ENCODE data around the gene MUC20. TPM values are rescaled to one million over a fixed set of nuclear protein-coding genes. Genes with fewer than 3 reads are reported as not detected.

The MUC20 gene
- total and polyA plus RNA-seq, 9 donors, result 1.5 to 25.5 (median 11.0) TPM

- H3K27me3 ChIP-seq, result no peaks in the 10 kb centered on the region
- intact Hi-C loops (cut with DNase I), result no loop called here
- no peaks in the 10 kb centered on the region for H3K9me3 ChIP-seq
- 92 to 94% (median 93%) methylated on average over 14 of the region's 14 CpGs for WGBS, 3 donors
- no peaks in the 10 kb centered on the region for H3K4me1 ChIP-seq (ENCODE audit: insufficient read depth)
- no peak for TF ChIP-seq EP300 (IDR thresholded peaks at IDR 0.05)
- TF ChIP-seq CTCF (IDR thresholded peaks at IDR 0.05), result no peak
- no peak overlapping the region for H3K4me3 ChIP-seq
- DNase-seq, result no peak
- H3K36me3 ChIP-seq, result no peaks in the 10 kb centered on the region
- no peak overlapping the region for H3K27ac ChIP-seq
Observed at GRCh38 chr3:195766671-195767070, 45.9 kb downstream of the MUC20 start.

- no peaks in the 10 kb centered on the region for H3K27me3 ChIP-seq
- DNase-seq, result no peak
- 72 to 83% (median 75%) methylated on average over 9 to 10 of the region's 10 CpGs for WGBS, 3 donors
Observed at GRCh38 chr3:195767792-195768191, 47.0 kb downstream of the MUC20 start.

GRCh38 chr3:195768414-195768813 is 47.6 kb downstream of the MUC20 start:
- H3K4me3 ChIP-seq, result no peak overlapping the region

More at GRCh38 chr3:195767792-195768191, 47.0 kb downstream of the MUC20 start:
- Histone ChIP-seq H3K4me3 (no peak overlapping the region), H3K27ac (no peak overlapping the region), H3K4me1 (ENCODE audit: insufficient read depth) (no peaks in the 10 kb centered on the region), H3K9me3 (no peaks in the 10 kb centered on the region), H3K36me3 (no peaks in the 10 kb centered on the region)
- intact Hi-C loops (cut with DNase I), result no loop called here
- no peak for TF ChIP-seq EP300 (IDR thresholded peaks at IDR 0.05)
- no peak for TF ChIP-seq CTCF (IDR thresholded peaks at IDR 0.05)
- no peak for TF ChIP-seq POLR2A (IDR thresholded peaks at IDR 0.05)

GRCh38 chr3:195768831-195769303 is 48.1 kb downstream of the MUC20 start:
- WGBS, 3 donors, result 66 to 80% (median 78%) methylated on average over 17 of the region's 17 CpGs

More at GRCh38 chr3:195768414-195768813, 47.6 kb downstream of the MUC20 start:
- DNase-seq, result no peak
- Histone ChIP-seq H3K27me3 (no peaks in the 10 kb centered on the region), H3K9me3 (no peaks in the 10 kb centered on the region), H3K36me3 (no peaks in the 10 kb centered on the region), H3K27ac (no peak overlapping the region), H3K4me1 (ENCODE audit: insufficient read depth) (no peaks in the 10 kb centered on the region)
- 62 to 72% (median 71%) methylated on average over 6 of the region's 6 CpGs for WGBS, 3 donors
- TF ChIP-seq POLR2A (IDR thresholded peaks at IDR 0.05), result no peak
- no peak for TF ChIP-seq CTCF (IDR thresholded peaks at IDR 0.05)
- no peak for TF ChIP-seq EP300 (IDR thresholded peaks at IDR 0.05)
- intact Hi-C loops (cut with DNase I), result no loop called here

More at GRCh38 chr3:195768831-195769303, 48.1 kb downstream of the MUC20 start:
- TF ChIP-seq POLR2A (IDR thresholded peaks at IDR 0.05), result no peak
- no peak for TF ChIP-seq EP300 (IDR thresholded peaks at IDR 0.05)
- no peak for TF ChIP-seq CTCF (IDR thresholded peaks at IDR 0.05)
- Histone ChIP-seq H3K4me1 (ENCODE audit: insufficient read depth) (no peaks in the 10 kb centered on the region), H3K4me3 (no peak overlapping the region), H3K27ac (no peak overlapping the region), H3K9me3 (no peaks in the 10 kb centered on the region), H3K27me3 (no peaks in the 10 kb centered on the region), H3K36me3 (no peaks in the 10 kb centered on the region)
- intact Hi-C loops (cut with DNase I), result no loop called here
- no peak for DNase-seq

All from ovary (tissue), 9 donors.